GM10847 (cell line): Measurements from ENCODE around the gene ADAMTSL3.

ENCODE experiments used
- POLR2A ChIP-seq: IDR thresholded peaks from 2 replicates; pipeline ENCODE4 v1.6.1; 2011; ENCODE audit not compliant: insufficient read length; ENCODE audit errors: extremely low read depth

ADAMTSL3 gene

GRCh38 chr15:83955806-83956265 is 301.9 kb downstream of the ADAMTSL3 start:
- TF ChIP-seq POLR2A: no peak

DNA sequence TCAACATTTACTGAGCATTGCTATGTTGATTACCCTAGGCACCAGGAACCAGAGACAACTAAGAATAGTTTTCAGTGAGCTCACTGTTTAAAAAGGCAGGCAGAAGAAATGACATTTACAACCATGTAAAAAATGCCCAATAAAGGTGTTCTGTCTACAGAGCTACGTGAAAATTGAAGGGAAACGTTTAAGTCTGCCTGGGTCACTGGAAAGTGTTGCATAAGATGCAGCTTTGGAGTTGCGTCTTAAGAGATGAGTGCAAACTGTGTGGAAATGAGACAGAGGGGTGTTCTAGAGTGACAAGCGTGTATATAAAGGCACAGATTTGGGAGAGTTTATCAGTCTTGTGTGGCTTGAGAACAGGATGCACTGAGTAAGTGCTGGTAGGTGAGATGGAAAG is 303.0 kb downstream of the ADAMTSL3 start:
- TF ChIP-seq POLR2A: no peak

DNA sequence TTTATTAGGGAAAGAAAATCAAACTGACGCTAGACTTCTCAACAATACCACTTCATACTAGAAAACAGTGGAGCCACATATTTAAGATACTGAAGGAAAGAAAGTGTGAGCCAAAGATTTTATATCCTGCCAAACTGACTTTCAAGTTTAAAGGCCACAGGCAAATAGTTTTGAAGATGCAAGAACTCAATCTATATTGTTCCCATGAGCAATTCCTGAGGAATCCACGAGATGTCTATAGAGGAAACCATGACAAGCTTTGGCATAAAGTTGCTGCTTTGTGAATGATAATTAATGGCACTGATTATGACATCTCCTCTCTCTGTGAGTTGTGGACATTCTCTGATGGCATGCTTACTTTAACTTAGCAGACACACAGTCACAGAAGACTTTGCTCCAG is 305.6 kb downstream of the ADAMTSL3 start:
- no peak for TF ChIP-seq POLR2A

- no peak for TF ChIP-seq POLR2A
These were observed 306.4 kb downstream of the ADAMTSL3 start for GRCh38 chr15:83960192-83960829.

DNA sequence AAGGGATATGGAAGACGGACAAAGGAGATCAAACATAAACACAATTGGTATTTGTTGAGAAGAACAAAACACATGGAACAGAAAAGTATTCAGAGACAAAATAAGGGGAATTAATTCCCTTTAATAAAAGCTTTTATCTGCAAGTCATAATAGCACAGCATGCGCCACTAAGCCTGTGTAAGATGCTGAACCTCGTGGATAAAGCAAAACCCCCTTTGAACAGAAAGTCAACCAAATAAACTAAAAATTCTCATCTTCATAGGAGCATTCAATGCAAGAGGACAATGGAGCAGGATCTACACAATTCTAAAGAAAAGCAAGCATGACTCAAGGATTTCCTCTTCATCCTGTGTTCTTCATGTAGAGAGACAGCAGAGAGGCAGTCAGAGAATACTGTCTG is 307.4 kb downstream of the ADAMTSL3 start:
- no peak for TF ChIP-seq POLR2A

DNA sequence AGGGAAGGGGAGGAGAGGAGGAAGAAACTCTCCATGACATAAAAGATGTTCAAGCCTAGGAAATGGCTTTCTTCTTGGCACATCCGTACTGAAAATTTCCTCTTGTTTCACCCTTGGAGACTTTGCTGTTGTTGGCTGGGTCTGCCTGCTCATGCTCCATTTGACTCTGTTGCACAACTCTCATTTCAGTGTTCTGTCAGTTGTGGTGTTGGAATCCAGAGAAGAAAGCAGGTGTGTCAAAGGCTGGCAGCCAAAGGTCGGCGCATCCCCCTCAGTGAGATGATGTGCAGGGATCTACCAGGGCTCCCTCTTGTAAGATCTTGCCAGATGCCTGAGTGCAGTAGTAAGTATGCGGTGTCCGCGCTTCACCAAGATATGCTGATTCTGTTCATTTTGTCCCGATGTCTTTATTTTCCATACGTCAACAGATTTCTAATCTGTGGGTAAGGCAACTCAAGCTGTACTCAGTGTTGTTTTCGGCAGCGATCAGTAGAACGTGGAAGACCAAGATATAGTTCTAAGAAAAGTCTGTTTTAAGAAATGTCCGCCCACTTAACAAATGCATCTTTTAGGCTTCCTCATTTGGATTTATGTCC is 316.5 kb downstream of the ADAMTSL3 start:
- TF ChIP-seq POLR2A: no peak

DNA sequence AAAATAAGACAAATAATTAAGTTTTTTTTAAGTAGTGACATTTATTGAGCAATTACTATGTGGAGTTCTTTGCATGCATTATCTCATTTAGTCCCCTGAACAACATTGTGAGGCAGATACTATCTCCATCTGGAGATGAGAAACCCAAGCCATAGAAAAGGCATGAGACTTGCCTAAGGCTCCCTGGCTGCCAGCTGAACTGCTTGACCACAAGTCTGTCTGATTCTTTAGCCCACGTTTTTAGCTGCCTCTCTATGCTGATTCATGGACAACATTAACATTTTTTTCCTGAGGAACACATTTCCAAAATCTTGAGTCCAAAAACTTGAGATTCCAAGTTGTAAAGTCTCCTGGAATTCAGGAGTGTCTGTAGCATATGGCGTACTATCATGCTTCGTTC is 318.1 kb downstream of the ADAMTSL3 start:
- no peak for TF ChIP-seq POLR2A

GRCh38 chr15:83973816-83974215 is 319.9 kb downstream of the ADAMTSL3 start:
- no peak for TF ChIP-seq POLR2A

- no peak for TF ChIP-seq POLR2A
These were observed 324.1 kb downstream of the ADAMTSL3 start for GRCh38 chr15:83977992-83978391.

DNA sequence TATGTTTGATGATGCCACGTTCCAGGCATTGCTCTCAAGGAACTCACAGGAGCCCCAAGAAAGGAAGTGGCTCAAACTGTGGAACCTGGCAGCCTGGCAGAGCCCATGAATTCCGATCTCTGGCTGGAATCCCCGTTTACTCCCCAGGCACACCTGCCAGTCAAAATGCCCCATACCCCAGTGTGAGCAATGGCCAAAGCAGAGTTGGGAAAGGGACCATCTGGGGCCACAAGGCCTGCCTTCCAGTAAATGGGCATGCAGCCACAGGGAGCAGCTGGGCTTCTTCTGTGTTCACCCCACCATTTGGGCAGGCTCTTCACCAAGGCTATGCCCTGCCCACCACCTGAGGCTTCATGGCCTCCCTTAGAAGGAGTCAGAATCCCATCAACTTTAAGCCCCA is 324.7 kb downstream of the ADAMTSL3 start:
- TF ChIP-seq POLR2A: no peak

- TF ChIP-seq POLR2A: no peak
These were observed 326.7 kb downstream of the ADAMTSL3 start for GRCh38 chr15:83980637-83981036.

DNA sequence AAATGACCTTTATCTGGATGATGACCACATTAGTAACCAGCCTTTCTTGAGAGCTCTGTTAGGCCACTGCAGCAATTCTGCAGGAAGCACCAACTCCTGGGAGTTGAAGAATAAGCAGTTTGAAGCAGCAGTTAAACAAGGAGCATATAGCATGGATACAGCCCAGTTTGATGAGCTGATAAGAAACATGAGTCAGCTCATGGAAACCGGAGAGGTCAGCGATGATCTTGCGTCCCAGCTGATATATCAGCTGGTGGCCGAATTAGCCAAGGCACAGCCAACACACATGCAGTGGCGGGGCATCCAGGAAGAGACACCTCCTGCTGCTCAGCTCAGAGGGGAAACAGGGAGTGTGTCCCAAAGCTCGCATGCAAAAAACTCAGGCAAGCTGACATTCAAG is 328.8 kb downstream of the ADAMTSL3 start:
- TF ChIP-seq POLR2A: no peak

- no peak for TF ChIP-seq POLR2A
These were observed 329.9 kb downstream of the ADAMTSL3 start for GRCh38 chr15:83983634-83984458.

DNA sequence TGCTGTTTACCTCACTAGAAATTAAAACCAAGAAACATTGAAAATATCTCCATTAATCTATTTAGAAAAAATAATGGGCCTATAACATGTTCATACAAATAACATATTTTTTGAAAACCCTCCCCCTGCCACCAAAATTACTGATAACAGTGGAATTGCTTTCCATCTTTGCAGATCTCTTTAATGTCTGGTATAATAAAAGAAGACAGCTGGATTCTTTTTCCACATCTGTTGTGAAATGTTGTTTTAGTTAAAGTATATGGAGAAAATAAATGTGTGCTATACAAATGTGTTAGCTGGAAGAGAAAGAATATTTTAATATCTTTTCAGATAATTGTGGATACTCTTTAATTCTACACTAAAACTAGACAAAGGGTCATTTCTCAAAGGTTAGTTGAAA is 330.7 kb downstream of the ADAMTSL3 start:
- TF ChIP-seq POLR2A: no peak

GRCh38 chr15:83991163-83991562 is 337.2 kb downstream of the ADAMTSL3 start:
- TF ChIP-seq POLR2A: no peak
